IPS DF 6.9 (cell line): Measurements from ENCODE around the gene COX4I2.

ENCODE experiments used
- DNase-seq: peaks from one replicate; pipeline ENCODE4 v3.0.0-alpha.2; 2013; ENCODE audit warnings: low read depth, low spot score
- H3K27ac ChIP-seq: one replicate; pipeline ENCODE4 v1.5.1; 2013; ENCODE audit warnings: low read length, control low read depth
- H3K27me3 ChIP-seq: 2 replicates; pipeline ENCODE4 v1.6.1; 2013; ENCODE audit warnings: mild to moderate bottlenecking, low read length; ENCODE audit not compliant: control insufficient read depth, insufficient read depth
- H3K36me3 ChIP-seq: 2 replicates; pipeline ENCODE4 v1.6.1; 2013; ENCODE audit warnings: low read length; ENCODE audit not compliant: control insufficient read depth, insufficient read depth
- H3K4me1 ChIP-seq: 2 replicates; pipeline ENCODE4 v1.6.1; 2013; ENCODE audit warnings: low read length; ENCODE audit not compliant: control insufficient read depth, insufficient read depth
- H3K4me3 ChIP-seq: 2 replicates; pipeline ENCODE4 v1.5.1; 2013; ENCODE audit warnings: mild to moderate bottlenecking, low read length
- H3K9me3 ChIP-seq: 2 replicates; pipeline ENCODE4 v1.6.1; 2013; ENCODE audit warnings: low read length, inconsistent platforms; ENCODE audit not compliant: control insufficient read depth, insufficient read depth
- WGBS: extraction: QIAGEN DNeasy Blood & Tissue Kit; methylation state at CpG from one replicate; pipeline ENCODE4 v1.1.7; 2013; ENCODE audit warnings: mixed read lengths, missing lambda C conversion rate; ENCODE audit not compliant: insufficient read length, insufficient coverage; 5-methylcytosine and 5-hydroxymethylcytosine counted together

Gene COX4I2

DNA sequence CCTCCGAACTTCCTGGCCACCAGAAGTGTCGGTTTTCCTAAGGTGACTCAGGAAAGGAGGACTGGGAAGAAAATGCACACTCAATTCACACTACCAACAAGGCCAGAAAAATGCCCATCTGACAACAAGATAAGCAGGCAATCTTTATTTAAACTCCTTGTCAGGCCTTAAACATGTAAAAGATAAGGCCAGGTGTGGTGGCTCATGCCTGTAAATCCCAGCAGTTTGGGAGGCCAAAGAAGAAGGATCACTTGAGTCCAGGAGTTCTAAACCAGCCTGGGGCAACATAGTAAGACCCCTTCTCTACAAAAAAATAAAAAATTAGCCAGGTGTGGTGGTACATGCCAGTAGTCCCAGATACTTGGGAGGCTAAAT lies 40.2 kb upstream of the COX4I2 start:
- Histone ChIP-seq H3K4me1 (peaks cover 8% of the 10 kb centered on the region; the same call in 1 of the 2 replicates), H3K27ac (no peak overlapping the region), H3K9me3 (no peaks in the 10 kb centered on the region), H3K27me3 (no peaks in the 10 kb centered on the region), H3K36me3 (no peaks in the 10 kb centered on the region), H3K4me3 (no peak overlapping the region)
- DNase-seq: no peak
- no CpG with 5 or more reads among the region's 2 CpGs for WGBS

DNA sequence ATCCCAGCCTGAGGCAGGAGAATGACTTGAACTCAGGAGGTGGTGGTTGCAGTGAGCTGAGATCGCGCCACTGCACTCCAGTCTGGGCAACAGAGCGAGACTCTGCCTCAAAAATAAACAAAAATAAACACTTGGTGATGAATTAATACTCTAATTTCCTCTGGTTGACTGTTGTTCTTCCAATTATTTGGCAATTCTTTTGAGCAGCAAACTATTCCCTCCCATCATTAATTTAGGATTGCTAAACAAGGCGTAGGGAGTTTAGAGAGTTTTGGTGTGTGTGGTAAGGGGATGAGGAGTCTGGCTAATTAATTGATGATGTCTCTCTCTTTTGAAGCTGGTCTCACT lies 35.3 kb upstream of the COX4I2 start:
- Histone ChIP-seq H3K4me3 (no peak overlapping the region), H3K9me3 (no peaks in the 10 kb centered on the region), H3K4me1 (peaks cover 4% of the 10 kb centered on the region; the same call in 1 of the 2 replicates), H3K27me3 (no peaks in the 10 kb centered on the region), H3K36me3 (no peaks in the 10 kb centered on the region), H3K27ac (no peak overlapping the region)
- 100% methylated on average over 1 of the region's 4 CpGs for WGBS
- DNase-seq: no peak

DNA sequence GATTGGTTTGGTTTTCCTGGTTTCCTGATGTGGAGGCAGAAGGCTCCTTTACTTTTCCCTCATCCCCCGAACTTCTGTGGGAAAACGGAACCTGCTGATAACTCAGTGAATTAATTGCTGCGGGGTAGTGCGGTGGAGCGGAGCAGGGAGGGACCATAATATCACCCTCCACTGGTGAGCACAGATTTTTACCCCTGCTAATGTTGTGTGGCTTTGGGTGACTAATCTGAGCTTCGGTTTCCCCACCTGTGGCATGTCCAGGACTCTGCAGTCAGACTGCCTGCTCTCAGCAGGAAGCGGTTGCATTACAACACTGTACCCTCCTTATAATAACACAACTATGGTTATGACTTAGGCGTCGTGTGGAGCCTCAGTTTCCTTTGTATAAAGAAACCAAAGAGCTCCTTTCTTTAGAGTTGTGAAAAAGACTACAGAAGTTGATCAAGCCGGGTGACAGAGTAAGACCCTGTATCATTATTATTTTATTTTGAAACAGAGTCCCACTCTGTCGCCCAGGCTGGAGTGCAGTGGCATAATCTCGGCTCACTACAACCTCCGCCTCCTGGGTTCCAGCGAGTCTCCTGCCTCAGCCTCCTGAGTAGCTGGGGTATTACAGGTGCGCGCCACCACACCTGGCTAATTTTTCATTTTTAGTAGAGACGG lies 34.8 kb upstream of the COX4I2 start:
- H3K36me3 ChIP-seq: no peaks in the 10 kb centered on the region
- no peak for DNase-seq
- no peak overlapping the region for H3K4me3 ChIP-seq
- WGBS: no CpG with 5 or more reads among the region's 17 CpGs
- H3K27me3 ChIP-seq: no peaks in the 10 kb centered on the region
- no peak overlapping the region for H3K27ac ChIP-seq
- H3K4me1 ChIP-seq: peaks cover 5% of the 10 kb centered on the region; the same call in 1 of the 2 replicates
- H3K9me3 ChIP-seq: no peaks in the 10 kb centered on the region

DNA sequence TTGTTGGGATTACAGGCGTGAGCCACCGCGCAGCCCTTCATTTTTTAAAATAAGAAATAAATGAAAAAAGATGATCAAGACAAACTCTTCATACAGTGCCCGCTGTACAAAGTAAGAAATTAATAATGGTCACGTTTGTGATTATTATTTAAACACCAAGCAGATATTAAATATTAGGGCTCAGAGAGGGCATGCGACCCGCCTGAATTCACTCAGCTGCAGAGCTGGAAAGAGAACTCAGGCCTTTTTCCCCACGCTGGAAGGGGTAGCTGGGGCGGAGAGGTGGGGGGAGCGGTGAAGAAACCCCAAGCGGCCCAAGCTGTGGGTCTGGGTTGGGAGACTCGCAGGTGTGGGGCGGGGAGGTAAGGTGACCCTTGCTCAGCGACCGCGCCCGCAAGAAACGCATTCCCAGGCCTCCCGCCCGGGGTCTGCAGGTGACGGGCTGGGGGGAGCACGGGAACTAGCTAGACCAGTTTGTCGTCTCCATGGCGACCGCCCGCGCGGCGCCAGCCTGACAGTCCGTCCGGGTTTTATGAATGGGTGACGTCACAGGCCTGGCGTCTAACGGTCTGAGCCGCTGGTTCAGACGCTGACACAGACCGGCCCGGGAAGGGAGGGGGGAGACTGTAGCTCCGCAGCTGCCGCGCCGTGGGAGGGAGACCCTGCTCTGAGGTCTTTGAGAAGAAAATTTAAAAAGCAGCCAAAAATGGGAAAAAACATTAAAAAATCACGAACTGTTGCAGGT lies 33.7 kb upstream of the COX4I2 start:
- Histone ChIP-seq H3K4me3 (peak overlapping the region; percentile 80; the same call in 1 of the 2 replicates), H3K27me3 (no peaks in the 10 kb centered on the region), H3K27ac (no peak overlapping the region), H3K36me3 (no peaks in the 10 kb centered on the region), H3K9me3 (no peaks in the 10 kb centered on the region), H3K4me1 (peaks cover 5% of the 10 kb centered on the region)
- no CpG with 5 or more reads among the region's 43 CpGs for WGBS
- peak; percentile 99 for DNase-seq

GRCh38 chr20:31604567-31605030 lies 33.1 kb upstream of the COX4I2 start:
- Histone ChIP-seq H3K4me3 (peak overlapping the region; percentile 80; the same call in 1 of the 2 replicates), H3K27ac (no peak overlapping the region), H3K9me3 (no peaks in the 10 kb centered on the region), H3K27me3 (no peaks in the 10 kb centered on the region), H3K36me3 (no peaks in the 10 kb centered on the region), H3K4me1 (peaks cover 5% of the 10 kb centered on the region)
- no CpG with 5 or more reads among the region's 14 CpGs for WGBS
- no peak for DNase-seq

GRCh38 chr20:31605031-31605901 lies 32.4 kb upstream of the COX4I2 start, which contains the start of gene ID1:
Gene ID1 (plus strand): TSS chr20:31605289. CDS start chr20:31605388, 99 bp downstream.
- peaks cover 5% of the 10 kb centered on the region for H3K4me1 ChIP-seq
- DNase-seq: no peak
- peak within 1 kb of the TSS; percentile 80 for H3K4me3 ChIP-seq
- WGBS: no CpG with 5 or more reads among the region's 74 CpGs
- no peak within 1 kb of the TSS for H3K27ac ChIP-seq
- no peaks in the 10 kb centered on the region for H3K9me3 ChIP-seq
- no peaks in the 10 kb centered on the region for H3K27me3 ChIP-seq
- H3K36me3 ChIP-seq: no peaks in the 10 kb centered on the region

- no peaks in the 10 kb centered on the region for H3K36me3 ChIP-seq
- DNase-seq: no peak
- no peaks in the 10 kb centered on the region for H3K9me3 ChIP-seq
- no CpG with 5 or more reads among the region's 39 CpGs for WGBS
- H3K4me1 ChIP-seq: peaks cover 5% of the 10 kb centered on the region
- no peak overlapping the region for H3K27ac ChIP-seq
- H3K4me3 ChIP-seq: peak overlapping the region; percentile 80
- H3K27me3 ChIP-seq: no peaks in the 10 kb centered on the region
Measured at GRCh38 chr20:31605902-31606803, 31.6 kb upstream of the COX4I2 start.

GRCh38 chr20:31606804-31607639 lies 30.7 kb upstream of the COX4I2 start:
- Histone ChIP-seq H3K27me3 (no peaks in the 10 kb centered on the region), H3K36me3 (no peaks in the 10 kb centered on the region), H3K4me3 (peak overlapping the region; percentile 44; the same call in 1 of the 2 replicates), H3K27ac (no peak overlapping the region), H3K4me1 (peaks cover 5% of the 10 kb centered on the region), H3K9me3 (no peaks in the 10 kb centered on the region)
- WGBS: no CpG with 5 or more reads among the region's 8 CpGs
- DNase-seq: no peak

GRCh38 chr20:31607640-31608250 lies 30.0 kb upstream of the COX4I2 start:
- Histone ChIP-seq H3K36me3 (no peaks in the 10 kb centered on the region), H3K27ac (no peak overlapping the region), H3K4me1 (peaks cover 5% of the 10 kb centered on the region), H3K27me3 (no peaks in the 10 kb centered on the region), H3K4me3 (no peak overlapping the region), H3K9me3 (no peaks in the 10 kb centered on the region)
- DNase-seq: no peak
- WGBS: no CpG with 5 or more reads among the region's 9 CpGs
